GM21447 (cell line): Measurements from ENCODE around the gene B3GNT7.
"Not testable (repeated sequence)": the region's sequence is repeated elsewhere in the genome, so short reads cannot be mapped to it uniquely, and the experiment has no call there.

ENCODE experiments used
- ATAC-seq: cut with Tn5 transposase; IDR thresholded peaks from one replicate; pipeline ENCODE4 v1.9.1; 2021; ENCODE audit not compliant: unreplicated experiment

The B3GNT7 gene

DNA sequence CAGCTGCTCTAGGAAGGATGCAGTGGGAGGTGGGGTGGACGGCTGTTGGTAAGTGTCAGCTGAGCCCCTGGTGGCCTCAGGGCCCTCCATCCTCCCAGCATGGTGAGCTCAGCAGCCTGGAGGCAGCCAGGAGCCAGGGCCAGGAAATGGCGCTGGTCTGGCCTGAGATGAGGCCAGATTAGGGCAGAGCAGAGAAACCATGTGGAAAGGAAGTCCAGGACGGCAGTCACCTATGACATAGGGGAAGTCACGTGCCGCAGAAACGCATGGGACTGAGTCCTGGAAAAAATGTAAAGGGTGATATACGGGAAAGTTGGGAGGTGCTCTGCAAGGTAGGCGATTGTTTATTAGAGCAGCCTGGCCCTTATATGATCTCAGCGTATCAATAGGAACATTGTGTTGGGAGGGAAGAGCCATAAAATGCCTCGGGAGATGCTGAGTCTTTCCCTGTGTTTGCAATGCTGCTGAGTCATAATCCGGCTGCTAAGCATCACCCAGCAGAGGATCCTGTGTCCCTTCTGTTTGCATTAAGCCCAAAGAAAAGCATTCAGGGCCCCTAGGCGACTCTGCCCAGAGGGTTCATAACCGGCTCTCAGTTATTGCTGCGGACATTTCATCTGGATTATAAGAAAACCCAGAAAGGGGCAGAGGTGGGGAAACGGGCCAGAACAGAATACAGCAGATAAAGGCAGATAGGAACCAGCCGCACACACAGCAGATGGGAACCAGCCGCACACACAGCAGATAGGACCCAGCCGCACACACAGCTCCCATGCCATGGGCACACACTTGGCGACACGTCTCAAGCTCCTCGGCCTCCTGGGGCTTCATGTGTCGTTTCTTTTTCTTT is 30.3 kb upstream of the B3GNT7 start:
- no peak for ATAC-seq

DNA sequence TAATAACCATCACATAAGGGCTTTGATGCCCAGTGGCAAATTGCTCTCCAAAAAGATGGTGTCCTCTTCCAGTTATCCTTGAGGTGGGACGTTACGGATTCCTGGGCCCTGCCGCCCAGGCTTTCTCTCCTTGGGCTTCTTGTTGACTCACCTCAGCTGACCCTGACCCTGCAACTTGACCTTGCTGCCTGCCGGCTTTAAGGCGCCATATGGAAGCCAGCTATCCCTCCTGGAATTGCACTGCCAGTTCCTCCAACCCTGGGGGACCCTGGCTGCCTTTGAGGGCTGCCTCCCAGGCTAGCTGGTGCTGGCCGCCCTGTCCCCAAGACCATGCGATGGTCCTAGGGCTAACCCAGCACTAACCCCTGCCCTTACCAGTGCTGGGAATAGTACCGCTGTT is 28.3 kb upstream of the B3GNT7 start:
- ATAC-seq, result no peak

DNA sequence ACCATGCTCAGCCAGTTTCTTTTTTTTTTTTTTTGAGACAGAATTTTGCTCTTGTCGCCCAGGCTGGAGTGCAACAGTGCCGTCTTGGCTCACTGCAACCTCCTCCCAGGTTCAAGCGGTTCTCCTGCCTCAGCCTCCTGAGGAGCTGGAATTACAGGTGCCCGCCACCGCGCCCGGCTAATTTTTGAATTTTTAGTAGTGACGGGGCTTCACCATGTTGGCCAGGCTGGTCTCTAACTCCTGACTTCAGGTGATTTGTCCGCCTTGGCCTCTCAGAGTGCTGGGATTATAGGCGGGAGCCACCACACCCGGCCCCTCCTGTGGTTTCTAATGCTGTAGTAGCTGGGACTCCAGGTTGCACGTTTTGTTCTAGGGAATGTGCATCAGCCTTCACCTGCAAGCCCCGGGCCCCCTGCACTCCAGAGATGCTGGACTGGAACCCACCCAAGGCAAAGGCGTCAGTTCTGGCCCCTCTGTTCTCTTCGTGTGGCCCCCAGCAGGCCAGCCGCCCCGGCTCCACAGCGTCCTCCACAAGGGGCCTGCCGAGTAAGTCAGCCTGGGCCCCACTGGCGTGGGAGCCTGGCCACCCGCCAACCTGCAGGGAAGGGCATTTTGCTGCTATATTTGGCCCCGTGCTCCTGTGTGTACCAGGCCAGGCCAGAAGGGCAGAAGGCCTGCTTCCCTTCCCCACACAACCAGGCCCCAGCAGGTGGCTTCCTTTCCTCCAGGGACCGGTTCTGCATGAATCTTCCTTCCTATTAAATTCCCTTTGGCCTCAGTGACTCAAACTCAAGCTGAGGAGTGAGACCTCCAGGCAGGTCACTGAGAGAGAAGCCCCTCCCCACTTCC is 25.7 kb upstream of the B3GNT7 start:
- ATAC-seq, result no peak

DNA sequence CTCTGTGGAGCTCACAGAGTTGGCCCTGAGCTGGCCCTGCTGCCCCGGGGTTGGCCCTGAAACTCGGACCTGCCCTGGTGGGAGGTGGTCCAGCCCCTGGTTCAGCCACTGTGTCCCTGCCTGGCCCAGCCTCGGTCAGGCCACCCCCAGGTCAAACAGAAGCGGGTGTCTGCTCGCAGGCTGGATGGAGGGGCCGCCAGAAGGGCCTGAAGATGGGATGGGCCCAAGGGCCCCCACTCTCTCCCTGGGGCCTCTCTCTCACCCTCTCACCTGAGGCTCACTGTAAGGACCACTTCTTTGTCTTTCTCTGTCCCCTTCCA is 25.1 kb upstream of the B3GNT7 start:
- ATAC-seq, result no peak

DNA sequence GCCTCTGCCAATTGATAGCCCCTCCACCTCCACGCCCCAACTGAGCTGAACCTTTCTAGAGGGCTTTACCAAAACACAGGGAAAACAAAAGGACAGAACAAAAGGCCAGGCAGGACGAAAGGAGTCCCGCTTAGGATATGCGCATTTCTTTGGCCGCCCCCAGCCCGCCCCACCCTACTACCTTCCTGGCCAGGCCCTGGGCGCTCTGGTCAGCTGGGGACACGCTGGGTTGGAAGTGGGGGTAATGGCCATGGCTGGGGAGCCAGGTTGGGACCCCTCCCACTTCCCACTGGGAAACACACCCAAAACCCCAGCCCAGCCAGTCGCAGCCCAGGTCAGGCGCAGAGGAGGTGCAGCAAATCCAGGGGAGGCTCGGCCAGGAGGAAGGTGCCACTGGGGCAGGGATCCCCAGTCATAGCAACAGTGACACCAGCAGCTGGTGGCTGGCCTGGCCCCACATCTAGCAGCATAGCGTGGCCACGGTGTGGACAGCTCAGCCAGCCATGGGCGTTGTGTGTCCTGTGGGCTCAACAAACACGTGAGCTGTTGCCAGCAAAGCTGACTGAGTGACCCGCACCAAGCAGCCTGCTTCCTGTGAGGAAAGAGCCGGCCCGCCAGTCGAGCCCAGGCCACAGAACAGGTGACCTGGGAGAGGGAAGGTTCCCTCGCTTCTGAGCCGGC is 24.6 kb upstream of the B3GNT7 start:
- no peak for ATAC-seq

DNA sequence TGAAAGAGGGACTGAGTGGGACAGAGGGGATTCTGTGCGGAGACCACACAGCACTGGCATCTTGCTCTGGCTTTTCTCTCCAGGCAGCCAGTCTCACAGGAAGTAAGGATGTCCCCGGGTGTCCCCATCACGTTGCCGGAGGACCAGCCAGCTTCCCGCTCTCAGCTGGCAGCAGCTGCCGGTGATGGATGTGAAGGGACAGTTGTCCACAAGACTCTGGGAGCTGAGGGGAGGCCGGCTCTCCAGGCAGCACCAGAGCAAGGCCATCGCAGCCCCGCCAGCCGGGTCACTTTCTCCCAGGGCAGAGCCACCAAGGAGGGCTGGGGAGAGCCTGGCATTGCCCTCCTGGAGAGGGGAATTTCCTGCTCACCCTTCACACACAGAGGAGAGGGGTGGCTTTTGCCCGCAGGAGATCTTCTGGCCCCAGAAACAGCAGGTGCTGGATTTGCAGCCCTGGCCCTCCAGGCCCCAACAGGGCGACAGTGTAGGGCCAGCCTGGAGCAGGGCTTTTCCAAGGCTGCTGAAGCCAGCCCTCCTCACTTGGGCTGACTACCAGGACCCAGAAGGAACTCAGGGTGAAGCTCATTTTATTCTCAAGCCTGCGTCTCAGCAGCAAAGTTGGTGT is 24.0 kb upstream of the B3GNT7 start:
- ATAC-seq, result no peak

DNA sequence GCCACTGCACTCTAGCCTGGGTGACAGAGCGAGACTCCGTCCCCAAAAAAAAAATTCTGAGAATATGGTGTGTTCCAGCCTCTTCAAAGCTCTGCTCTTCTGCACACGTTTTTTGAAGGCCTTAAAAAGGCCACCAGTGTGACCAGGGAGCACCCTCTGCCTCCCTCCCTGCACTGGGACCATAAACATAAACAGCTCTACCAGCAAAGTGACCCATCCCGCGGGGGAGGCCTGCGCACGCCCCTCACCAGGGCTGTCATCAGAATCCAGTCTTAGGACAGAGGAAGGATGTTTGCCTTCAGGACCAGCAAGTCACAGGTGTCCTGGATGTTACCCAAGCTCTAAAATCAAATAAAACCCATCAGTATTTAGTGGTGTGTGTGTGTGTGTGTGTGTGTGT is 23.2 kb upstream of the B3GNT7 start:
- ATAC-seq, result no peak

DNA sequence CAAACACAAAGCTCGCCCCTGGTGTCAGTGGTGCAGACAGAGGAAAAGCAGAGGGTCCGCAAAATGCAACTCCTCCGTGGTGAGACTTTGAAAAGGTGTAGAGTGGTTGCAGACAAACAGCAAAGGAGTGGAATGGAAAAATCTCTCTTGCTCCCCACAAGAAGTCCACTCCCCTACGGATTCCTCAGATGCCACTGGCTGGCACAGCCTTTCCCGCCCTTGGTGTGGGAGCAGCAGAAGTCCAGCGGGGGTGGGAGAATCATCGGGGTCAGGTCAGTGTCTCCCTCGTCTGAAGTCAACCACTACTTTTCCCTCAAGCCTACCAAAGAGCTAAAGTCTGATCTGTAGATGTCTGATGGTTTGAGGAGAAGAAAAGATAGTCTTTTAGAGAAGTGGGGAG is 22.3 kb upstream of the B3GNT7 start:
- ATAC-seq, result no peak

DNA sequence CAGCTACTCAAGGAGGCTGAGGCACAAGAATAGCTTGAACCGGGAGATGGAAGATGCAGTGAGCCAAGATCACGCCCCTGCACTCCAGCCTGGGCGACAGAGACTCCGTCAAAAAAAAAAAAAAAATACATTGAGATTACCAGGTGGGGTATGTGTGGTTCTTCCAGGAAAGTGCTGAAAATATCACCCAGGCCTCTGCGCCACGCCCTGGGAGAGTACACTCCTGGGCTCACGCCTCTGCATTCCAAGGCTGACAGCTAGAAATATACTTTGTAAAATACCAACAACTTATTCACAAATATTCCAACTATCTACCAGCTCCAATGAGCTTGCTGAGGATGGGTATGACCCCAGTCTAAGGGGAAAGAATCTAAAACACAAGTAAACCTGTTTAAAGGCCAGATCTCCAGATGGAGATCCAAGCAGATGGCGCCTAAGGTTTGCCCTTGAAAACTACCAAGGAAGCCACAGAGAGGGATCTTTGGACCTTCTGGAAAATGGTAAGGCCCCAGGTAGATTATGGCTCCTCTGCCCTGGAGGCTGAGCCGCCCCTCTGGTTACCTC is 21.6 kb upstream of the B3GNT7 start:
- ATAC-seq, result no peak

DNA sequence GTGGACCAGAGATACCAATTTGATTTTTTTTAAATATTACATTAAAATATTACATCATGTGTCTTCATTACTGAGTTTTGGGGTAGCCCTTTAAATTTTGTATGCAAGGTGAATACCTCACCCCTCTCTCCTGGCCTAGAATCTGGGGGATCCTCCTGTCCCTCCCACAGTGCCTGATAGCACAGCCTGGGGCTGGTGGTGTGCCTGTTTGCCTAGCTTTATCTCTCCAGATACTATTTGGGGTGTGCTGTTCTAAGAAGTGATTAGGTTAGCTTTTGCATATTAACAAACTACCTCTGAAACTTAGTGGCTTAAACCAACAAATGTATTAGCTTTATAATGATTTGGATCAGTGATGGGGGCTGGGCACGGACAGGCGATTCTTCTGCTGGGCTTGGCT is 20.7 kb upstream of the B3GNT7 start:
- no peak for ATAC-seq

DNA sequence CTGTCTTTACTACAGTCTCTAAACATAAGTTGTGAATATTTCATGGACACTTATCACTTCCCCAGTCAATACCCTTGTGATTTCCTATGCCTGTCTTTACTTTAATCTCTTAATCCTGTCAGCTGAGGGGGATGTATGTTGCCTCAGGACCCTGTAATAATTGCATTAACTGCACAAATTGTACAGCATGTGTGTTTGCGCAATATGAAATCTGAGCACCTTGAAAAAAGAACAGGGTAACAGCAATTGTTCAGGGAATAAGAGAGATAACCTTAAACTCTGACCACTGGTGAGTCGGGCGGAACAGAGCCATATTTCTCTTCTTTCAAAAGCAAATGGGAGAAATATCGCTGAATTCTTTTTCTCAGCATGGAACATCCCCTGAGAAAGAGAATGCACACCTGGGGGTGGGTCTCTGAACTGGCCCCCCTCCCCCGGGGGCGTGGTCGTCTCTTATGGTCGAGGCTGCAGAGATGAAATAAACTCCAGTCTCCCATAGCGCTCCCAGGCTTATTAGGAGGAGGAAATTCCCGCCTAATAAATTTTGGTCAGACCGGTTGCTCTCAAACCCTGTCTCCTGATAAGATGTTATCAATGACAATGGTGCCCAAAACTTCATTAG is 19.4 kb upstream of the B3GNT7 start:
- not testable (repeated sequence) for ATAC-seq

DNA sequence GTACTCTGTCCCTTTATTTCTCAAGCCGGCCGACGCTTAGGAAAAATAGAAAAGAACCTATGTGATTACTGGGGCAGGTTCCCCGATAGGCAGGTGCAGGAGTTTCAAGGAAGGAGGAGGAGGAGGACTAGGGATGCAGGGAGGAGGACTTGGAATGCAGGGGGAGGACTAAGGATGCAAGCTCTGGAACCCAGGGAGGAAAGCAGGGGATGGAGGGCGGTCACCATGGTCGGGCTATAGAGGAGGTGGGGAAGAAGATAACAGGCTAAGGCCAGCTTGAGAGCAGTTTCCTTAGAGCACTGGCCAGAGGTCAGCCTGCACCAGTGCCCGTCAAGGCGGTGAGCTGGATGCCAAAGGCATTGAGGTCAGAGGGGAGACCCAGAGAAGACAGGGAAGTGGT is 18.7 kb upstream of the B3GNT7 start:
- ATAC-seq, result no peak

DNA sequence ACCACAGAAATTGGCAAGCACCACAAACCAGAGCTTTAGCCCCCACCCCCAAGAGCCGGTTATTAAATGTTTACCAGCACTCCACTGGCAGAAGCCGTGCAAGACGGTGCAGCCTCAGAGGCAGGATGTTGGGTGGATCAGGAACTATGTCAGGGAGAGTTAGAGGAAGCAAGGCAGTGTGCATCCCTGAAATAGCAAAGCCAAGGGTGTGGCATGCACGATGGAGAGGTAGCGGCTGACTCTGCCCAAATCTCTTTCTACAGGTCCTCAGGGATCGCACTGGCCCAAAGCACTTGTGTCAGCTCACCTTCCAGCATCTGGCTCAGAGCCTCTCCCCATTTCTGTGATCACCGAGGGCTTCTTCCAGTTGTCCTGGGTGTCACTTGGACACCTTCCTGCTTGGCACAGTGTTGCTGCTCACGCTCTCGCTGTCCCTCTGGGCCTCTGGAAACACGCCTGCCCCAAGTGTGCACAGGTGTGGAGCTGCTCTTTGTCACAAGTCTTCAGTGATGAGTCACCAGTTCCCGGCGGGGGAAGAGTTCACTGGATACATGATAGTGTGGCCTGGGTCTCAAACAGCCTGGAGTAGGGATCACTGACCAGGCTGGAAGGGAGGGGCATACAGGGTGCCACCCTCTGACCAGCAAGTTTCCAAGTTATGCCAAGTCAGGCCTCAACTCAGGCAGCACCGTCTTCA is 17.3 kb upstream of the B3GNT7 start:
- no peak for ATAC-seq

DNA sequence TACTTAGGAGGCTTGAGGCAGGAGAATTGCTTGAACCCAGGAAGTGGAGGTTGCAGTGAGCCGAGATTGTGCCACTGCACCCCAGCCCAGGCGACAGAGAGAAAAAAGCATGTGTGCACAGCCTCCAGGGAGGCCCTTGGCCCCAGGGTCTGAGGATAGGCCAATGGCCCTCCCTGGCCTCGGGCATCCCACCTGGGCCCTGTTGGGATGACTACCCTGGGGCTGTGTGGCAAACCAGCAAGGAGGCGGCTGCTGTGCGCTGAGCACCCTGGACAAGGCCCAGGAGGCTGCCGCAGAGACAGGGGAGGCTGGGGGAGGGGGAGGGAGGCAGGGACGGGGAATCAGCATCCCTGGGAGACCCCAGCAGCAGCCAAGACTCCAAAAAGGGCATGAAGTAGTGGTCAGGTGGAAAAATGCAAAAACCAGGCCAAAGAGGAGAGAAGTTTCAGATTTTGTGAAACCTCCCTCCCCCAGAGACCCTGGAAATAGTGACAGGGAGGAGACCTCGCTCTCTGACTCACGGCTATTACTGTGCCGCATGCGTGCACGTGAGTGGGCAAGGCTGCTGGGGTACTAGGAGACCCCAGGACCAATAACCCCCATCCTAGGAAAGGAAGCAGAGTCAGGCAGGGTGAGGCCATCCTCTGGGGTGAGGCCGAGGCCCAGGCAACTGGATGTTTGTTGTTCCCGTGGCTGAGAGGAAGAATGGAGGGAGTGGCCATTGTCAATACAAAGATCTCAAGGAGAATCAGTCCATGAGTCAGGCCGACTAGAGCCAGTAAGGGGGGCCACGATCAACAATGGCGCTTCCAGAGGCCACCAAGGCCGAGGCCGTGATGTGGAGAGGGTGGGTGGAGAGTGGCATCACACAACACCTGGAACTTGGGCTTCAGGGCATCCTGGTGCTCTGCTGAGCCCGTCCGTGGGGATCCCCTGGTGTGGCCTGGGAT is 16.0 kb upstream of the B3GNT7 start:
- ATAC-seq, result no peak

DNA sequence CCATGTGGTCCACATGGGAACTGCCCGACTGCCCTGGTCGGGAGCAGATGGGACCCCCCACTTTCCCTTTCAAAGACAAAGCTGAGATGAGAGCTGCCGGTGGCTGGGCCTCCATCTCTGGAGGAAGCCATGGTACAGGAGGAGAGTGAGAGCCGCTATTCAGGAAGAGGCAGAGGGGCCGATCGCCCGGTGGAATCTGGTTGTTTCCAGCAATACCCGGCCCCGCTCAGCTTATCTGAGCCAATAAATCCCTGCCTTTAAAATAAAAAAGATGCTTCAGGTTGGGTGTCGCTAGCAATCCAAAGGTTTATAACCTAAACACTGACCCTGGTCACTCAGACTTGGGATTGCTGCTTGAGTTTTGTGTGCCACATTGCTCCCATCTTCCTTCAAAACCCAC is 15.2 kb upstream of the B3GNT7 start:
- ATAC-seq, result no peak

DNA sequence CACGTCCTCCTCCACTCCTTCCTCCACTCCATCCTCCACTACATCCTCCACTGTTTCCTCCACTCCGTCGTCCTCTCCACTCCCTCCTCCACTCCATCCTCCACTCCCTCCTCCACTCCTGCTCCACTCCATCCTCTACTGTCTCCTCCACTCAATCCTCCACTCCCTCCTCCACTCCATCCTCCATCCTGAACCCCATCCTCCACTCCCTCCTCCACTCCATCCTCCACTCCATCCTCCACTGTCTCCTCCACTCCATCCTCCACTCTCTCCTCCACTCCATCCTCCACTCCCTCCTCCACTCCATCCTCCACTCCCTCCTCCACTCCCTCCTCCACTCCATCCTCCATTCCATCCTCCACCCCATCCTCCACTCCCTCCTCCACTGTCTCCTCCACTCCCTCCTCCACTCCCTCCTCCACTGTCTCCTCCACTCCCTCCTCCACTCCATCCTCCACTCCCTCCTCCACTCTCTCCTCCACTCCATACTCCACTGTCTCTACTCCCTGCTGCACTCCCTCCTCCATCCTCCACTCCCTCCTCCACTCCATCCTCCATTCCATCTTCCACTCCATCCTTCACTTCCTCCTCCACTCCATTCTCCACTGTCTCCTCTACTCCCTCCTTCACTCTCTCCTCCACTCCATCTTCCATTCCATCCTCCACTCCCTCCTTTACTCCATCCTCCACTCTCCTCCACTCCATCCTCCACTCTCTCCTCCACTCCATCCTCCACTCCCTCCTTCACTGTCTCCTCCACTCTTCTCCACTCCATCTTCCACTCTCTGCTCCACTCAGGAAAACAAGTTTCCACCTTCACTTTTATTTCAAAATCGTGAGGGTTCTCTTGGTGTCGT is 14.3 kb upstream of the B3GNT7 start:
- no peak for ATAC-seq

DNA sequence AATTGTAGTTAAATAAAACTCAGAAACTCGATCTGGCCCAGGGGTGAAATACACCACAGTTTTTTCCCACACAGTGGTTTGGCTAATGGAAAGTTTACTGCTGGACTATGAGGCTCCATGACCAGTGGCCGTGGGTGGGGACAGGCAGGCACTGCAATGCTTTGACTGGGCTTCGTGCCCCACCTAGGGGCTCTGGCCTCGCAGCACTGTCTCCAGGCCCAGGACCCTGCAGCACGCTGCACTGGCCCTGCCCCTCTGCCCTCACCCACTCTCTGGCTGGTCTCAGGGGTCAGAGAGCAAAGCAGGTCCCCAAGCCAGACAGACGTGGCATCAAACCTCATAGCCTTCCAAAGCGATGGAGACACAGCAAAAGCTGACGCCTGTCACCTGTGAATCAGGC is 13.4 kb upstream of the B3GNT7 start:
- ATAC-seq, result no peak
